BE2C (cell line): Measurements from ENCODE around the gene NCCRP1.

ENCODE experiments used
- DNase-seq: peaks from one replicate; pipeline ENCODE4 v3.0.0-alpha.2; 2020
- H3K27me3 ChIP-seq: fragments of 250-450 bp; sonication (Bioruptor Pico); 2 replicates; pipeline ENCODE4 v1.5.1; 2020; ENCODE audit warnings: mild to moderate bottlenecking
- H3K36me3 ChIP-seq: fragments of 250-450 bp; sonication (Bioruptor Pico); 2 replicates; pipeline ENCODE4 v1.5.1; 2020; ENCODE audit warnings: mild to moderate bottlenecking
- H3K4me1 ChIP-seq: fragments of 250-450 bp; sonication (Bioruptor Pico); 2 replicates; pipeline ENCODE4 v1.5.1; 2020
- H3K4me3 ChIP-seq: 2 replicates; pipeline ENCODE4 v1.5.1; 2011; ENCODE audit warnings: low read depth, low read length
- H3K9me3 ChIP-seq: fragments of 250-450 bp; sonication (Bioruptor Pico); 2 replicates; pipeline ENCODE4 v1.5.1; 2020
- TF ChIP-seq, protein P1 (sequence below): IDR thresholded peaks from 2 replicates; pipeline ENCODE4 v1.5.1; 2012; ENCODE audit warnings: mild to moderate bottlenecking, low read depth, low read length

Gene NCCRP1

DNA sequence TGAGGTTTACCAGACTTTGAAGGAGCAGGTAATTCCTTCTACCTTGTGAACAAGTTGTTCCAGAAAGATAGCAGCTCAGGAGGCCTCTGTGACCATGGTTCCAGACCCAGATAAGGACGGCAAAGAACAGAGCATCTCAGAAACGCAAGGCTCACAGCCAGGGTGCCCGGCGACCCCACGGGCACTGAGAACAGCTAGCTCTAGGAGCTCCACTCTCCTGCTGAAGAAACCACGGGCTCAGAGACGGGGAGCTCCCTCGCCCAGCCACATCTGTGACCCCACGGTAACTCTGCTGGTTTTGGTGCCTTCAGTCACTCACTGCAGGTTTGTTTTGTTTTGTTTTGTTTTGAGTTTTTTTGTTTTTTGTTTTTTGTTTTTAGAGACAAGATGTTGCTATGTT is 16.0 kb upstream of the NCCRP1 start:
- H3K36me3 ChIP-seq = peaks cover 17% of the 10 kb centered on the region
- TF ChIP-seq, protein P1, sequence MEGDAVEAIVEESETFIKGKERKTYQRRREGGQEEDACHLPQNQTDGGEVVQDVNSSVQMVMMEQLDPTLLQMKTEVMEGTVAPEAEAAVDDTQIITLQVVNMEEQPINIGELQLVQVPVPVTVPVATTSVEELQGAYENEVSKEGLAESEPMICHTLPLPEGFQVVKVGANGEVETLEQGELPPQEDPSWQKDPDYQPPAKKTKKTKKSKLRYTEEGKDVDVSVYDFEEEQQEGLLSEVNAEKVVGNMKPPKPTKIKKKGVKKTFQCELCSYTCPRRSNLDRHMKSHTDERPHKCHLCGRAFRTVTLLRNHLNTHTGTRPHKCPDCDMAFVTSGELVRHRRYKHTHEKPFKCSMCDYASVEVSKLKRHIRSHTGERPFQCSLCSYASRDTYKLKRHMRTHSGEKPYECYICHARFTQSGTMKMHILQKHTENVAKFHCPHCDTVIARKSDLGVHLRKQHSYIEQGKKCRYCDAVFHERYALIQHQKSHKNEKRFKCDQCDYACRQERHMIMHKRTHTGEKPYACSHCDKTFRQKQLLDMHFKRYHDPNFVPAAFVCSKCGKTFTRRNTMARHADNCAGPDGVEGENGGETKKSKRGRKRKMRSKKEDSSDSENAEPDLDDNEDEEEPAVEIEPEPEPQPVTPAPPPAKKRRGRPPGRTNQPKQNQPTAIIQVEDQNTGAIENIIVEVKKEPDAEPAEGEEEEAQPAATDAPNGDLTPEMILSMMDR = no peak
- no peaks in the 10 kb centered on the region for H3K27me3 ChIP-seq
- H3K4me3 ChIP-seq = no peak overlapping the region
- H3K4me1 ChIP-seq = no peaks in the 10 kb centered on the region
- no peaks in the 10 kb centered on the region for H3K9me3 ChIP-seq
- no peak for DNase-seq

DNA sequence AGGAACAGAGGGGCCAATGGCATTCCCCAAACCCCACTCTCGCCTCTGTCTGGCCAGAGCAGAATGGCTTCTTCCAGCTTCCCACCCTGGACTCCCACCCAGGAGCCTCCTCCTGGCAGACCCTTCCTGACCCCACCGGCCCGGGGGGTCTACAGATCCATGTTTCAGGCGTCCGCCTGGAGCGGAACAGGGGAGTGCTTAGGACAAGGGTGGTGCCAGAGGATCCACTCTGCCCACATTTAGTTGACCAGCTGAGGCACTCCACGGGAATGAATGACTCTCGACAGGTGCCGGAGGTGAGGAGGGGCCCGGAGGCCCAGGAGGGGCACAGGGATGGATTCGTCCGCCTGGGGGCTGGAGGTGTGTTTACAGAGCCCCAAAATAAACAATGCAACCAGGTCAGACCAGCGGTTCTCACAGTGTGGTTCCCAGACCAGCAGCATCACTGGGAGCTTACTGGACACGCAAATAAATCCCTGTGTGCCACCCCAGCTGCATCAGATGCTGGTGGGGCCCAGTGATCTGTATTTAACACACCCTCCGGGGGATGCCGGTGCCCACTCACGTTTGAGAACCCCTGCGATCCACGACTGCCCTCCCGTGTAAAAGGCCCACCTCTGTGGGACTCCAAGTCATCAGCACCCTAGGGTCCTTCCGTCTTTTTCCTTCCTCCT is 15.1 kb upstream of the NCCRP1 start:
- Histone ChIP-seq H3K4me1 (no peaks in the 10 kb centered on the region), H3K4me3 (no peak overlapping the region), H3K9me3 (no peaks in the 10 kb centered on the region), H3K27me3 (no peaks in the 10 kb centered on the region), H3K36me3 (peaks cover 10% of the 10 kb centered on the region)
- no peak for DNase-seq
- TF ChIP-seq, protein P1 = no peak

DNA sequence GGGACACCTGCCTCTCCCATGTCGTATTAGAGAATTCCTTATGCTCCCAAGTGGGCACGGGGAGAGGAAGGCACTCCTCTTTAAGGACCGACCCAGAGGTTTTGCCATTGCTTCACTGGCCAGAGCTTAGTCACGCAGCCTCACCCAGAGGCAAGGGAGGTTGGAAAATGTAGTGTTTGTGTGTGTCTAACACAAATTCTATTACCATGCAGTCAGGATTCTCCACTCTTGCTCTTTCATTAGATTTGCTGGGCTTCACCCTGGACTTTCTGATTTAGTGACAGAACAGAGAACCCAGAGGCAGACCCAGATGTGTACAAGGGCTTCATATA is 14.6 kb upstream of the NCCRP1 start:
- DNase-seq = no peak
- Histone ChIP-seq H3K9me3 (no peaks in the 10 kb centered on the region), H3K36me3 (peaks cover 8% of the 10 kb centered on the region; the same call in 1 of the 2 replicates), H3K27me3 (no peaks in the 10 kb centered on the region), H3K4me3 (no peak overlapping the region), H3K4me1 (peaks cover 2% of the 10 kb centered on the region; the same call in 1 of the 2 replicates)
- TF ChIP-seq, protein P1 = no peak

DNA sequence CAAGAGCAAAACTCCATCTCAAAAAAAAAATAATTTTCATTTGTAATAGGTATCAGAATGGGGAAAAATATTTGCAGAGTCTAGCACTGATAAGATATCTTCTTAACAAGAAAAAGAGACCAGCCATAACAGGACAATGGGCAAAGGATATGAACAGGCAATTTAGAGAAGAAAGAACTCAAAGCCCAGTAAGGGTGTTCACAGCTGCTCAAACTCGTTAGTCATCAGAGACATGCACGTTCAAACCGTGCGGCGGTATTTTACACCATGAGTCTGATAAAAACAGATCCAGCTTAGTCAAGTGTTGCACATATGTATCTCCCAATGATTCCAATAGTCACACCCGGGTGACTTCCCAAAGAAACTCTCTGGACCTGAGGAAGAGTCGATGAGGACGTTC is 13.7 kb upstream of the NCCRP1 start:
- H3K4me3 ChIP-seq = no peak overlapping the region
- peaks cover 8% of the 10 kb centered on the region; the same call in 1 of the 2 replicates for H3K36me3 ChIP-seq
- no peaks in the 10 kb centered on the region for H3K9me3 ChIP-seq
- H3K4me1 ChIP-seq = peaks cover 2% of the 10 kb centered on the region; the same call in 1 of the 2 replicates
- TF ChIP-seq, protein P1 = no peak
- no peaks in the 10 kb centered on the region for H3K27me3 ChIP-seq
- DNase-seq = no peak

DNA sequence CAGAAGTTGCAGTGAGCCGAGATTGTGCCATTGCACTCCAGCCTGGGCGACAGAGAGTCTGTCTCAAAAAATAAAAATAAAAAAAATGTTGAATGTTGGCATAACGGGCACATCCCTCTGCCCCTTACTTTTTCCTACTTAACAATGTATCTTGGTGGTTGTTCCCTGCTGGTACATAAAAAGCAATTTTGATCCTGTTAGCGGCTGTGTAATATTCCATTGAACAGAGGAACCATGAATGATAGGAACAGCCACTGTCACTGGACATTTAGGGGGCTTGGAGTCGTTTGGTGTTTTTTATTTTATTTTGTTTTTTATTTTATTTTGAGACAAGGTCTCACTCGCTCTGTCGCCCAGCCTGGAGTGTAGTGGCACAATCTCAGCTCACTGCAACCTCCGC is 10.4 kb upstream of the NCCRP1 start:
- H3K36me3 ChIP-seq = peaks cover 3% of the 10 kb centered on the region; the same call in 1 of the 2 replicates
- TF ChIP-seq, protein P1 = no peak
- no peak for DNase-seq
- H3K9me3 ChIP-seq = no peaks in the 10 kb centered on the region
- no peaks in the 10 kb centered on the region for H3K27me3 ChIP-seq
- H3K4me3 ChIP-seq = no peak overlapping the region
- peaks cover 6% of the 10 kb centered on the region; the same call in 1 of the 2 replicates for H3K4me1 ChIP-seq

DNA sequence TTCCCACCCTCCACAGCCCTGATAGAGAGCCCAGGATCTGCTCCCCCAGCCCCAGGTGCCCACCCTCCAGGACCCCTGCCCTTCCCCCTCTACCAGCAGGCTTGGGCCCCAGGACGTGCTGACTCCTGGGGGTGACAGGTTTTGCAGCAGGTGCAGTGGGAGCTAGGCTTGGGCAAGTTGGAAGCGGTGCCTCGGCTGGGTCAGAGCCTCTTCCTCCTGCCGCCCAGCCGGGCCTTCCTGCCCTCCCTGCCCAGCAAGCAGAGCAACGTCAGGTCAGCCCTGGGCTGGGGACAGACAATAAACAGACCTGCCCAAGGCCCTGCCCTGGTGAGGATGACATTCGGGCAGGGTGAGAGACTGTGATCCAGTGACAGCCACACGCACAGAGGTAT is 9.2 kb upstream of the NCCRP1 start:
- TF ChIP-seq, protein P1 = no peak
- no peaks in the 10 kb centered on the region for H3K27me3 ChIP-seq
- DNase-seq = no peak
- no peaks in the 10 kb centered on the region for H3K9me3 ChIP-seq
- no peak overlapping the region for H3K4me3 ChIP-seq
- peaks cover 3% of the 10 kb centered on the region; the same call in 1 of the 2 replicates for H3K36me3 ChIP-seq
- peaks cover 6% of the 10 kb centered on the region; the same call in 1 of the 2 replicates for H3K4me1 ChIP-seq
